Fibroblast of peridontal ligament (primary cell): ENCODE measurements around the gene TMEM17.

Experiments
- DNase-seq: peaks from one replicate; pipeline ENCODE4 v3.0.0-alpha.2; 2010; ENCODE audit errors: extremely low read depth

The TMEM17 gene

DNA sequence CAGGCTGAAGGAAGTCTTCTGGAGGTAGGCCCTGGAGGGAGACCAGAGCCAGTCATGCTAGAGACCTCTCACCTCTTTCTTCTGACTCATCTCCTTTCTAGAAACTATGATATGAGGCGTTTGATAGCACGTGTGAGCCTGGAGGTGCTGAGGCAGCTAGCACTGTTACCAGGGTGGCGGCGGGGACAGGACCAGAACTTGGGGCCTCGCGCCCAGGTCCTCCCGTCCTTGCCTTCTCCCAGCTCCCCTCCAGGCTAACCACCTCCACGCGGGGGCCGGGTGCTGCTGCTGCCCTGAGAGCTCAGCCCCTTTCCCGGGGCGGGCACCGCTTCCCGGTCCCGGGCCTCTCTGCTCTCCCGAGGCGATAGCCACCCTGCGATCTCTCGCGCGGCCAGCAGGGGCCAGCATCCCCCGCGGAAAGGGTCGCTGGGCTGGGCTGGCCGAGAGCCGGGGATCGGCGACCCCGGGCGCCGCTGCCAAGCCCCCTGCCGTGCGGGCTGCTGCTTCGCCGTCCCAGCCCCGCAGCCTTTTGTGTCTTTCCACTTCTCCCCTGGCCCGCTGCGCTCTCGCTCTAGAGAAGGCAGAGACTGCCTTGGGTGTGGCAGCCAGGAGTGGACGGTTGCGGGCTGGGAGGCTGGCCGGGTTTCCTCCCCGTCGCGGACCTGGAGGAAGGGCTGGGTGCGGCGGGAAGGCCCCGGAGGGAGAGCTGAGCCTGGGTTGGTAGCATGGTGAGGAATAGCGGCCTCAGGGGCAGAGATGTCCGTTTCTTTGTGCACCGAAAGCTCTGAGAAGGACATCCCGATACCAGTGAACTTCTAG is 49.1 kb downstream of the TMEM17 start:
- DNase-seq: peak; percentile 55

DNA sequence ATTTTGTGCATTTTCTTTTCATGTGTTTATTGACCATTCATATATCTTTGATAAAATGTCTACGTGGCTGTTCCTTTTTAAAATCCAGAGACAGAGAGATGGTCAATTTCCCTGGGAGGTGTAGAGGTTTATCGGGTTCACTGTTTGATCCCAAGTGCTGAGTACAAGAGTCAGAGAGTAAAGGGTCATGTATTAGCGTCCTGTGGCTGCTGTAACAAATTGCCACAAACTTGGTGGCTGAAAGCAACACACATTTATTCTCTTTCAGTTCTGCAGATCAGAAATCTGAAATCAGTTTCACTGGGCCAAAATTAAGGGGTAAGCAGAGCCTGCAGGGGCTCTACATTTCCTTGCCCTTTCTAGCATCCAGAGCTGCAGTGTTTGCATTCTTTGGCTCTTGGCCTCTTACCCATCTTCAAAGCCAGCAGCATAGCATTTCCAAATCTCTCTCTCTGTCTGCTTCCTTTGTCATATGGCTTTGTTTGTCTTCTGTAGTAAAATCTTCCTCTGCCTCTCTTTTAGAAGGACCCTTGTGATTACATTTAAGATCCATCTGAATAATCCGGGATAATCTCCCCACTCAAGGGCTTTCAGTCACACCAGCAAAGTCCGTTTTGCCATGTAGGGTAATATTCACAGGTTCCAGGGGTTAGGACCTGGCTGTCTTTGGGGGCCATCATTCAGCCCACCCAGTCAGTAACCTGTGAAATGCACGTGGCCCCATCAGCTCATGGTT is 49.9 kb downstream of the TMEM17 start:
- peak; percentile 35 for DNase-seq

DNA sequence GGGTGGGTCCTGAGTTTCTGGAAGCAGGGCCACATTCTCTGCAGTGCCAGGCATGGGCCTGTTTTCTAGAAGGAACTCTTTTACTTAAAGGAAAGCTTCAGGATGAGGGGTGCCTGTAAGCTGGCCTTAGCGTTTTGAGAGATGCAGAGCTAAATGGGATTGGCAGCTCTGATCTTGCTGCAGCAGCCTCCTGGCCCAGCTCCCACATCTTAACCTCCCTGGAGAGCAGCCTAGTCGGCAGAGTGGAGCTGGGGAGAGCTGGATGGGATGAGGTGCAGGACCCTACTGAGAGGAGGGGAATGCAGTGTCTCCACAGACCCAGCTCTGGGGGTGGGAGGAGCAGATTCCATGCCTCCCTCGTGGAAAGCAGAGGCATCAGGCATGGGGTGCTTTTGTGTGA is 52.0 kb downstream of the TMEM17 start:
- DNase-seq: no peak

DNA sequence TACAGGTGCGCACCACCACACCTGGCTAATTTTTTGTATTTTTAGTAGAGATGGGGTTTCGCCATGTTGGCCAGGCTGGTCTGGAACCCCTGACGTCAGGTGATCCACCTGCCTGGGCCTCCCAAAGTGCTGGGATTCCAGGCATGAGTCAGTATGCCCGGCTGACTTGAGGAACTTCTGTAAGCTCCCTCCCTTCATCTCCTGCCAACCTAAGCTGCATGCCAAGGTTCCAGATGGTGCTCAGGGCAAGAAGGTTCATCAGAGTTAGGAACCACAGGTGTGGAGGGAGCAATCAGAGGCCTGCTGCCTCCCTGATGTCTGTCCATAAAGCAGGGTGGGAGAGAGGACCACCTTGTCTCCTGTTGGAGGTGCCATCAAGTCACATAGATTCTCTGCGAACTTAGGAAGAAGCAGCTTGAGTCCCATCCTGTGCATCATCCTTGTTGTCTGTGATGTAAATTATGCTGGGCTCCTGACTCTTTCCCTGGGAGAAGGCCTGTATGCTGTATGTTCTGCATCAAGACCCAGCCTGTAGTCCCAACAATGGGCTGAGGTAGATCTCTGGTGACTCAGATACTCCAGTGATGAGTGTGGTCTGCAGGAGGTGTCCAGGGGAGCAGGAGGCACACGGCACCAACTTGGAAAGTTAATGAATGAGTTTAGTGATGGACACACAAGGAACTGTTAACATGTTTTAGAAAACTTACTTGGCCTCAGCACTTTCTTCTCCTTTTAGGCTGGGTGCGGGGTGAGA is 53.1 kb downstream of the TMEM17 start:
- no peak for DNase-seq

DNA sequence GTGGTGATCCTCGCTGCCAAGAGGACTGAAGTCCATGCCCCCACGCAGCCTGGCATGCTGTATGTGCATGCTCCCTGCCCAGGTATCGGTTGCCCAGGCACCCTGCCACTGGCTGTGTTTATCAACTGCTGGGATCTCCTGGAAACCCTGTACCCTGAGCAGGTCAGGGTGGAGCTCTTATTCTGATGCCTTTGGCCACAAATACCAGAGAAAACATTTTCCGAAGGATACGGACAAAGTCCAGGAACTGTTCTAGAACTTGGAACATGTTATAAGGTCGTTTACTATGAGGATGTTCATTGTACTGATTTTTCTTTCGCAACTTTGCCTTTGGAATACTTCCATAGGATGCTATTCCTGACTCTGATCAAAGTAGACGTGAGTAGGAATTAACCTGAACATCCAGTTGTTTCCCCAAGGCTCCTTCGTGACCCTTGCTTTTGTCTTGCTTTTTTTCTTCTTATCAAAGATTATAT is 55.2 kb downstream of the TMEM17 start:
- no peak for DNase-seq
